NCI-H1105 (cell line): Measurements from ENCODE around the gene LRRC73.
"Not testable (repeated sequence)": the region's sequence is repeated elsewhere in the genome, so short reads cannot be mapped to it uniquely, and the experiment has no call there.

Source experiments
- DNase-seq: peaks from one replicate; lab custom pipeline; 2025; lab: John Stamatoyannopoulos, UW

The LRRC73 gene

DNA sequence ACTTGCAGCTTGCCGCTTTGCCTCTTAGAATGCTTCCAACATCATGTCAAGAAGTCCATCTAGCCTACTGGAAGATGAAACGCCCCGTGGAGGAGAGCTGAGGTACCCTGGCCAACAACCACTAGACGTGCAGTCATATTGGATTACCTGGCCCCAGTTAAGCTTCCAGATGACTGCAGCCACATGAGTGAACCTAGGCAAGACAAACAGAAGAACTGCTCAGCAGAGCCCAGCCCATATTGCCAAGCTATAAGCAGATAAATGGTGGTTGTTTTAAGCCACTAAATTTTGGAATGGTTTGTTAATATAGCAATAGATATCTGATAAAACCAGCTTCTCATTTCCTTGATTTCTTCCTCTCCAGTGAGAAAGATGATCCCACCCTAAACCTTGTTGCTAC is 50.1 kb downstream of the LRRC73 start:
- DNase-seq = no peak

GRCh38 chr6:43459535-43459934 is 50.6 kb downstream of the LRRC73 start:
- no peak for DNase-seq

- not testable (repeated sequence) for DNase-seq
These were observed 52.0 kb downstream of the LRRC73 start for GRCh38 chr6:43458154-43458553.

- no peak for DNase-seq
These were observed 52.5 kb downstream of the LRRC73 start for GRCh38 chr6:43457643-43458042.
